Measurements from ENCODE around the gene C6orf141.

C6orf141 gene

GRCh38 chr6:49540614-49541013, 9.9 kb upstream of the C6orf141 start:
- no peak for FAIRE-seq

- peak; percentile 99 for FAIRE-seq
Observed at GRCh38 chr6:49541210-49541724, 9.2 kb upstream of the C6orf141 start.

DNA sequence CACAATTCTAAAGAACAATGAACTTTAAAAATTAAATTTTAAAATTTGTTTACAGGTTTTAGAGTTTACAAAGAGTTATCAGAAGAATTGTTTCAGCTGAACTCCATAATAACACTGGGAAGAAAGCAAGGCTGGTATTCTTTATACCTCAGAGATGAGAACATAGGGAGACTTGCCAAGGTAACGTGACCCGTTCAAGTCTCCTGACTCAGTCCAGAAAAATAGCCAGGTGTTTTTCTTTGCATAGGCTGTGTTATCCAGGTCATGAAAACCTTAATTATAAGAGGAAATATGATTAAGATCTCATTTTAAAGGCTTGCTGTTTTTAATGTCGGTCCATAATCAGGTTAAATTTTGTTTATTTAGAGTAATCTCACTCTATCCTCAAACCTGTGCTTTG, 8.5 kb upstream of the C6orf141 start:
- FAIRE-seq: no peak

- peak; percentile 64 for FAIRE-seq
Observed at GRCh38 chr6:49543087-49543858, 7.2 kb upstream of the C6orf141 start.

DNA sequence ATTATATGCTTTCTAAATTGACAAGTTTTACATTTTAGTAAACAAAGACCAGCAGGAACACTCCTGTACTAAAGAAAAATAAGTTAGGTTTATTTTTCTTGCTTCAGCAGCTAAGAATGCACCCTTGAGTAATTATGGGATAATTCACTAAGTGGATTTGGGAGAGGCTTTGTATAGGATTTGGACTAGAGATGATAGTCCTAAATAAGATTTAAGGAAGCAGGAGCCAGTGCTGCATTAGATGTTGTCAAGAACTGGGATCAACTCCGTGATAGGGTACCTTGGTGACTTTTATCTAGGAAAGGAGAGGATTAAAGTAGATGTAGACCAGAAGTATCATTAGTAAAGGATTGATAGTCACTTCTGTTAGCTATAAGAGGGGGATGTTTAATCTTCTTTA, 4.1 kb upstream of the C6orf141 start:
- FAIRE-seq: no peak

DNA sequence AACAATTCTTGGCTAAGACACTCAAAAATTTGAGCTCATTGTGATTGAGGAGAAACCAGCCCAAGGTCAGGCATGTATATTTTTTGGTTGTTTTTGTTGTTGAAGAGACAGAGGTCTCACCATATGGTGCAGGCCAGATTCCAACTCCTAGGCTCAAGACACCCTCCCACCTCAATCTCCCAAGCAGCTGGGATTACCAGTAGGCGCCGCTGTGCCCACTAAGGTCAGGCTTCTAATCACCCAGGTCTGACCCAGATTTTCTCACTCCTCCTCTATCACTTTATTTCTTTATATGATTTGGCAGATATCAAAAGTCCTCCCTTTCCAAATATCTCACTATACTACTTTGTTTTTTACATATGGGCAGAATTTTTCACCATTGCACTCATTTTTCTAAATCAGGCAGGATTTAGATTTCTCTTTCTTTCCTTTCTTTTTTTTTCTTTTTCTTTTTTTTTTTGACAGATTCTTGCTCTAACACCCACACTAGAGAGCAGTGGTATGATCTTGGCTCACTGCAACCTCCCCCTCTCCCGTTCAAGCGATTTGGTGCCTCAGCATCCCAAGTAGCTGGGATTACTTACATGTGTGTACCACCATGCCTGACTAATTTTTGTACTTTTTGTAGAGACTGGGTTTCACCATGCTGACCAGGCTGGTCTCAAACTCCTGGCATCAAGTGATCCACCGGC, 1.7 kb upstream of the C6orf141 start:
- peak; percentile 88 for FAIRE-seq

DNA sequence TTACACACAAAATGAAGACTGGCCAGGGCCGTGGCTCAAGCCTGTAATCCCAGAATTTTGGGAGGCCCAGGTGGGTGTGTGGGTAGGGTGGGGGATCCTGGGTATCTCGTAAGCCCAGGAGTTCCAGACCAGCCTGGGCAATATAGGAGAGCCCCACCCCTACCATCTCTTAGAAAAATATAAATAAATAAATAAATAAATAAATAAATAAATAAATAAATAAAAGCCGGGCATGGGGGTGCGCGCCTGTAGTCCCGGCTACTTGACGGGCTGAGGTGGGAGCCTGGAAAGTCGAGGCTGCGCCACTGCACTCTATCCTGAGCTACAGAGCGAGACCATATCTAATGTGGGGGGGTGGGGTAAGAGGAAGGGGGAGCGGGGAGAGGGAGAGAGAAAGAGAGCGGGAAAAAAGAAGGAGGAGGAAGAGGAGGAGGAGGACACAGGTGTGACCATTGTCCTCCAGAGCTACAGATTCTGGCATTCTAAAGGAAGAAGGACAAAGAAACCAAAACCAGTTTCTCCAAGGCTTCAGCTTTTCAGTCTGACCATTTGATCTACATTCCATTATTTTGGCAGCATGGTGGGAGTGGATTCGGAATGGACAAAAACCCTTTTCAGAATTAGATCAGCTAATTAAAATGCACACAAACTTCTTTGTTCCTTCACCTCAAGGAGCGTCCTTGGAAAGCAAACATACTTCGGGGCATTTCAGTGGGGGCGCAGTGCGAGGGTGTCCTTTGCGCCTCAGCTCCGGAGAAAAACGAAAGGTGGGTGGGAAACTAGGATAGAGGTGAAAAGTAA, 577 bp upstream of the C6orf141 start:
- peak; percentile 99 for FAIRE-seq

- peak; percentile 99 for FAIRE-seq
Observed at GRCh38 chr6:49551078-49551865, 804 bp downstream of the C6orf141 start.

GRCh38 chr6:49551866-49552129, 1.3 kb downstream of the C6orf141 start:
- no peak for FAIRE-seq

GRCh38 chr6:49552596-49552995, 2.1 kb downstream of the C6orf141 start:
- peak; percentile 79 for FAIRE-seq

- no peak for FAIRE-seq
Observed at GRCh38 chr6:49553384-49553783, 2.9 kb downstream of the C6orf141 start.

DNA sequence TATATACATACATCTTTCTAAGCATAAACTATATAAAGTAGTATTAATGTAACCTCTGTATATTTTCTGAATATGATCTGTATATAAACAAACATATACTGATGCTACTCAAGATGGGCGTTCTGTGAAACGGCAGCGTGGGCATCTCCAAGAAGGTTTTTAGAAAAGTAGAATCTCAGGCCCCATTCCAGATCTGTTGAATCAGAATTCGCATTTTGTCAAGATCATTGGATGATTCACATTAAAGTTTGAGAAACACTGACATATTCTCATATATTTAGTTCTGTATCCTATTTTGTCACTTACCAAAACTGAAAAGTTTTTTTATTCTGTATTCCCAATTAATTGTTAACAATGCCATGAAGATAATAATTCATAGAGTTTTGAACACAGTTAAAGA, 5.5 kb downstream of the C6orf141 start:
- peak; percentile 85 for FAIRE-seq

GRCh38 chr6:49556429-49556837, 6.0 kb downstream of the C6orf141 start:
- no peak for FAIRE-seq

GRCh38 chr6:49557177-49557576, 6.7 kb downstream of the C6orf141 start:
- FAIRE-seq: no peak

DNA sequence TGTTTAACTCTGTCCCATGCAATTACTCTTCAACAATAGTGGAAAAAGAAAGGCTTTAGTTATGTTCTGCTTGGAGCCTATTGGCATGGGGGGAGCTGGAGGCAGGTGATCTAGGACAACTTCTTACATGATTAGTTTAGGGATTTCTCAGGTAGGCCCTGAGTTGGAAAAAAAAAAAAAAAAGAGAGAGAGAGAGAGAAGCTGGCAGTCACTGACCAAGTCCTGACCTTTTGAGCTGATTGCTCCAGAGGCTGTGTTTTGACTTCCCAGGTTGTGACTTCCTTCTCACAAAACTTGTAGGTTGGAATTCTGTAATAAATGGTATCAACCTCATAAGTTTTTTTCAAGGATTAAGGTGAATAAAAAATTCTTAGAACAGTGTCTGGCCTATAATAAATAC, 7.8 kb downstream of the C6orf141 start:
- FAIRE-seq: no peak

DNA sequence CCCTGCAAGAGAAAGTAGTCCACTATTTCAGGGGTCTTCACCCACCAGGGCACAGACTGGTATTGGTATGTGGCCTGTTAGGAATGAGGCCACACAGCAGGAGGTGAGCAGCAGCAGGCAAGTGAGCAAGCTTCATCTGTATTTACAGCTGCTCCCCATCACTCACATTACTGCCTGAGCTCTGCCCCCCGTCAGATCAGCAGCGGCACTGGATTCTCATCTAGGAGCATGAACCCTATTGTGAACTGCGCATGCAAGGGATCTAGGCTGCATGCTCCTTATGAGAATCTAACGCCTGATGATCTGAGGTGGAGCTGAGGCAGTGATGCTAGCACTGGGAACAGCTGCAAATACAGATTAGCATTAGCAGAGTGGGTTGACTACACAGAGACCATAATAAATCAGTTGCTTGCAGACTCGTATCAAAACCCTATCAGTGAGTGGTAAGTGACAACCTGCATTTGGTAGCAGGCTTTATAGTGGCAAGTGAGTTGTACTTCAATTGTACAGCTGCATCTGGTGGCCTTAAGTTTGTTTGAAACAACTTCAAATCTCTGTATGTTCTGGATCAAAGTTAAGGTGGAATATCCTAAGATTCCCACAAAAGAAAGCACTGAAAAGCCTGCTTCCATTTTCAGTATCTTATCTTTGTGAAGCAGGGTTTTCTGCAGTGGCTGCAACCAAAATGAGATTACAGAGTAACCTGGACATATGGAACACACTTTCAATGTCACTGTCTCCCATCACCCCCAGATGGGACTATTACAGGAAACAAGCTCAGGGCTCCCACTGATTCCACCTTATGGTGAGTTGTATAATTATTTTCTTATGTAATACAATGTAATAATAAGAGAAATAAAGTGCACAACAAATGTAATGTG, 12.8 kb downstream of the C6orf141 start:
- no peak for FAIRE-seq

- FAIRE-seq: peak; percentile 95
Observed at GRCh38 chr6:49564552-49564951, 14.1 kb downstream of the C6orf141 start.

GRCh38 chr6:49565261-49565660, 14.8 kb downstream of the C6orf141 start:
- no peak for FAIRE-seq

- FAIRE-seq: peak; percentile 97
Observed at GRCh38 chr6:49565855-49566254, 15.4 kb downstream of the C6orf141 start.

DNA sequence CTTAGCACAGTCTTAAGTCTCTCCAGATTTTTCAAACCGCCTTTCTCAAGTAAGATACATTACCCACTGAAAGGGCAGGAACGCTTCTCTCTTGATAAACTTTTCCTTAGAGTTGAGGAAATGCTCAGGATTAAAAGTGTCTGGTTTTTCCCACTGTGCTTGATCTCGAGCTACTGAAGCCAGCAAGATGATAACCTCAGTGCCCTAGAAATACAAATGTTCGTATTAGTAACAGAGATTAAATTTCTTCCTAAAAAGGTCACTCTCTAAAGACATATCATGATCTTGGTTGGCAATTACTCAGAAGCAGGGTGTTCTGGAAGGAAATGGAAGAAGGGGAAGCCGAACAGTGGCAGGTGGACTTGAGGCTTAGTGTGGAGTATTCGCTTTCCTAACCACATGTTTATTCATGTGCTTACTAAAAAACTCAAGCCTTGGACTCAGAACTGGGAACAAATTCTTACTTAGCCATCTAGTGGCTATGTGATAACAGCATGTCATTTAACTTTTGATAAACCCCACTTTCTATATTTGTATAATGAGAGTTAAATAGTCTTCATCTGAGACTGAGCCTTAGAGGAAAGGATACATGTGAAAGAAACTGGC, 20.1 kb downstream of the C6orf141 start:
- peak; percentile 100 for FAIRE-seq

- no peak for FAIRE-seq
Observed at GRCh38 chr6:49576618-49577017, 26.1 kb downstream of the C6orf141 start.
